IMR-90 (cell line): ENCODE measurements around the gene ROS1. TPM values are rescaled to one million over a fixed set of nuclear protein-coding genes. Genes with fewer than 3 reads are reported as not detected.

ENCODE experiments used
- ATAC-seq: fragments of 200-7000 bp; cut with Tn5 transposase; 2 replicates; pipeline ENCODE4 v1.9.1; 2020; ENCODE audit warnings: low read depth, mild to moderate bottlenecking, moderate library complexity
- BruUV-seq: library from RNA; stranded (reverse); fragments of 400-500 nt; replicated peaks from 2 replicates; lab custom pipeline; 2021; lab: Mats Ljungman, UMichigan
- CTCF ChIA-PET: fragments of 300-600 bp; formaldehyde crosslinking; extraction: SDS; loops from one replicate; lab custom pipeline; 2021; ENCODE audit warnings: antibody characterized with exemption; lab: Yijun Ruan, JAX
- POLR2A ChIA-PET: fragments of 300-600 bp; sonication (Branson Sonifier 250); formaldehyde crosslinking; loops from one replicate; lab custom pipeline; 2022; ENCODE audit warnings: antibody characterized with exemption; ENCODE audit not compliant: unreplicated experiment; lab: Charles Lee
- DNase-seq: peaks from one replicate; pipeline ENCODE4 v3.0.0; 2013
- H2AFZ ChIP-seq: replicated peaks from 2 replicates; pipeline ENCODE3; 2013; ENCODE audit warnings: low read length, mild to moderate bottlenecking; ENCODE audit not compliant: poor library complexity
- H2AK5ac ChIP-seq: 2 replicates; pipeline ENCODE4 v1.6.1; 2013; ENCODE audit warnings: low read depth, low read length, inconsistent platforms
- H2AK9ac ChIP-seq: replicated peaks from 2 replicates; pipeline ENCODE3; 2013; ENCODE audit warnings: mild to moderate bottlenecking, low read depth, low read length, moderate library complexity; ENCODE audit not compliant: poor library complexity
- H2BK120ac ChIP-seq: 2 replicates; pipeline ENCODE4 v1.6.1; 2013; ENCODE audit warnings: low read depth, low read length, inconsistent platforms
- H2BK15ac ChIP-seq: 3 replicates; pipeline ENCODE4 v1.6.1; 2013; ENCODE audit warnings: low read depth, low read length, inconsistent platforms
- H2BK20ac ChIP-seq: 2 replicates; pipeline ENCODE4 v1.6.1; 2013; ENCODE audit warnings: low read depth, mild to moderate bottlenecking, inconsistent platforms, low read length, moderate library complexity
- H2BK5ac ChIP-seq: 2 replicates; pipeline ENCODE4 v1.6.1; 2013; ENCODE audit warnings: mild to moderate bottlenecking, low read depth, low read length, inconsistent platforms; ENCODE audit not compliant: poor library complexity, severe bottlenecking
- H3K14ac ChIP-seq: replicated peaks from 2 replicates; pipeline ENCODE4 v1.6.1; 2013; ENCODE audit warnings: low read depth, low read length, inconsistent platforms
- H3K18ac ChIP-seq: 2 replicates; pipeline ENCODE4 v1.6.1; 2013; ENCODE audit warnings: low read depth, low read length, control low read depth
- H3K23ac ChIP-seq: 2 replicates; pipeline ENCODE4 v1.6.1; 2013; ENCODE audit warnings: low read depth, low read length, inconsistent platforms
- H3K27ac ChIP-seq: 2 replicates; pipeline ENCODE4 v1.5.1; 2013; ENCODE audit warnings: mild to moderate bottlenecking, control low read depth, low read length; ENCODE audit not compliant: insufficient read depth
- H3K27me3 ChIP-seq: 2 replicates; pipeline ENCODE4 v1.6.1; 2013; ENCODE audit warnings: low read length; ENCODE audit not compliant: control insufficient read depth, insufficient read depth
- H3K36me3 ChIP-seq: 2 replicates; pipeline ENCODE4 v1.6.1; 2013; ENCODE audit warnings: low read length, mixed read lengths; ENCODE audit not compliant: control insufficient read depth, insufficient read depth
- H3K4ac ChIP-seq: 2 replicates; pipeline ENCODE4 v1.6.1; 2013; ENCODE audit warnings: low read depth, low read length, inconsistent platforms
- H3K4me1 ChIP-seq: 2 replicates; pipeline ENCODE4 v1.6.1; 2013; ENCODE audit warnings: low read length, mixed read lengths; ENCODE audit not compliant: control insufficient read depth, insufficient read depth
- H3K4me2 ChIP-seq: 2 replicates; pipeline ENCODE4 v1.6.1; 2013; ENCODE audit warnings: low read depth, mild to moderate bottlenecking, control low read depth, low read length, moderate library complexity
- H3K4me3 ChIP-seq: 2 replicates; pipeline ENCODE4 v1.5.1; 2013; ENCODE audit warnings: low read depth, mild to moderate bottlenecking, control low read depth, low read length, moderate library complexity; ENCODE audit not compliant: insufficient read depth
- H3K56ac ChIP-seq: 2 replicates; pipeline ENCODE4 v1.6.1; 2013; ENCODE audit warnings: low read length, inconsistent platforms; ENCODE audit not compliant: insufficient read depth; ENCODE audit errors: extremely low read depth
- H3K79me1 ChIP-seq, 2 experiments: 2 replicates each; pipeline ENCODE4 v1.6.1; 2013; ENCODE audit warnings: low read length in 2 of 2, inconsistent platforms in 1 of 2, low read depth in 1 of 2
- H3K9ac ChIP-seq: 2 replicates; pipeline ENCODE4 v1.6.1; 2013; ENCODE audit warnings: low read depth, low read length, control low read depth
- H3K9me1 ChIP-seq: 2 replicates; pipeline ENCODE4 v1.6.1; 2013; ENCODE audit warnings: low read length, inconsistent platforms; ENCODE audit not compliant: insufficient read depth
- H3K9me3 ChIP-seq: 2 replicates; pipeline ENCODE4 v1.6.1; 2013; ENCODE audit warnings: low read length; ENCODE audit not compliant: control insufficient read depth, insufficient read depth
- H4K20me1 ChIP-seq: 2 replicates; pipeline ENCODE4 v1.6.1; 2013; ENCODE audit warnings: low read length, inconsistent platforms; ENCODE audit not compliant: insufficient read depth
- H4K5ac ChIP-seq: 2 replicates; pipeline ENCODE4 v1.6.1; 2013; ENCODE audit warnings: mild to moderate bottlenecking, low read depth, low read length, control low read depth
- H4K8ac ChIP-seq, 2 experiments: 2 replicates each; pipeline ENCODE4 v1.6.1; 2013; ENCODE audit warnings: low read depth in 2 of 2, low read length in 2 of 2, control low read depth in 1 of 2, inconsistent platforms in 1 of 2
- H4K91ac ChIP-seq: 2 replicates; pipeline ENCODE4 v1.6.1; 2013; ENCODE audit warnings: low read depth, low read length, inconsistent platforms; ENCODE audit not compliant: insufficient read depth
- CEBPB ChIP-seq: IDR thresholded peaks from 2 replicates; pipeline ENCODE4 v1.6.1; 2012; ENCODE audit warnings: low read depth, low read length, improper control_type of control experiment
- CTCF ChIP-seq: conservative IDR thresholded peaks from 2 replicates; pipeline ENCODE4 v1.5.1; 2012; ENCODE audit warnings: mild to moderate bottlenecking, low read depth, low read length, improper control_type of control experiment
- FOS ChIP-seq: fragments of 150-350 bp; IDR thresholded peaks from 2 replicates; pipeline ENCODE4 v1.6.1; 2016; ENCODE audit warnings: low read depth, low read length
- MAFK ChIP-seq: IDR thresholded peaks from 2 replicates; pipeline ENCODE4 v1.6.1; 2012; ENCODE audit warnings: low read depth, low read length, improper control_type of control experiment
- MAZ ChIP-seq: IDR thresholded peaks from 2 replicates; pipeline ENCODE4 v1.6.1; 2012; ENCODE audit warnings: low read depth, mild to moderate bottlenecking, low read length, improper control_type of control experiment, moderate library complexity, borderline replicate concordance
- MXI1 ChIP-seq: IDR thresholded peaks from 2 replicates; pipeline ENCODE4 v1.6.1; 2012; ENCODE audit warnings: low read depth, mild to moderate bottlenecking, low read length, moderate library complexity, borderline replicate concordance
- POLR2A ChIP-seq: IDR thresholded peaks from 2 replicates; pipeline ENCODE4 v1.6.1; 2012; ENCODE audit warnings: mild to moderate bottlenecking, low read depth, low read length
- RCOR1 ChIP-seq: IDR thresholded peaks from 2 replicates; pipeline ENCODE4 v1.6.1; 2012; ENCODE audit warnings: mild to moderate bottlenecking, low read length, improper control_type of control experiment; ENCODE audit not compliant: insufficient replicate concordance
- RFX5 ChIP-seq: IDR thresholded peaks from 2 replicates; pipeline ENCODE4 v1.8.0; 2012; ENCODE audit warnings: low read depth, mild to moderate bottlenecking, low read length, moderate library complexity
- SMC3 ChIP-seq: fragments of 150-350 bp; IDR thresholded peaks from 2 replicates; pipeline ENCODE4 v1.6.1; 2016; ENCODE audit warnings: low read depth, mild to moderate bottlenecking, antibody characterized with exemption, low read length, moderate library complexity
- USF2 ChIP-seq: fragments of 150-350 bp; IDR thresholded peaks from 2 replicates; pipeline ENCODE4 v1.6.1; 2017; ENCODE audit warnings: mild to moderate bottlenecking, antibody characterized with exemption, low read length, low read depth
- WGBS, 2 experiments: methylation state at CpG; one replicate each; pipeline versions ENCODE4 v1.1.5 to v1.1.7; 2013; ENCODE audit warnings: missing lambda C conversion rate in 2 of 2; ENCODE audit not compliant: insufficient read length in 1 of 2; ENCODE audit errors: extremely low coverage in 2 of 2; 5-methylcytosine and 5-hydroxymethylcytosine counted together
- dilution Hi-C: fragments of 300-500 bp; cut with HindIII; formaldehyde crosslinking; loops from one replicate; pipeline ENCODE4 v1.14.3; 2018; ENCODE audit warnings: low sequenced_read_pairs; ENCODE audit not compliant: unreplicated experiment
- in situ Hi-C: fragments of 300-500 bp; cut with MboI; formaldehyde crosslinking; loops from 3 replicates; pipeline ENCODE4 v1.14.3; 2019; ENCODE audit warnings: low sequenced_read_pairs, inconsistent platforms, mixed read lengths
- intact Hi-C: fragments of 100-400 bp; cut with micrococcal nuclease; formaldehyde crosslinking; loops from 2 replicates; pipeline ENCODE4 v1.10.0; 2022
- polyA plus RNA-seq, 3 experiments: library from polyadenylated mRNA; depleted of rRNA; stranded (reverse); fragments of >200 nt; gene quantifications; 2 replicates each; pipeline ENCODE4 v1.2.3, GENCODE V29; 2012; ENCODE audit warnings: low replicate concordance in 1 of 3
- total RNA-seq: library from RNA; depleted of rRNA; stranded (reverse); fragments of >200 nt; gene quantifications from 2 replicates; pipeline ENCODE4 v1.2.3, GENCODE V29; 2012
- TF ChIP-seq, protein P1 (sequence below): fragments of 150-350 bp; IDR thresholded peaks from 2 replicates; pipeline ENCODE4 v1.6.1; 2016; ENCODE audit warnings: low read depth, mild to moderate bottlenecking, low read length, moderate library complexity, borderline replicate concordance

ROS1 gene
- total and polyA plus RNA-seq, 2 of the 4 experiments (the other 2 are of a cell fraction), result under 0.01 to 0.03 TPM

DNA sequence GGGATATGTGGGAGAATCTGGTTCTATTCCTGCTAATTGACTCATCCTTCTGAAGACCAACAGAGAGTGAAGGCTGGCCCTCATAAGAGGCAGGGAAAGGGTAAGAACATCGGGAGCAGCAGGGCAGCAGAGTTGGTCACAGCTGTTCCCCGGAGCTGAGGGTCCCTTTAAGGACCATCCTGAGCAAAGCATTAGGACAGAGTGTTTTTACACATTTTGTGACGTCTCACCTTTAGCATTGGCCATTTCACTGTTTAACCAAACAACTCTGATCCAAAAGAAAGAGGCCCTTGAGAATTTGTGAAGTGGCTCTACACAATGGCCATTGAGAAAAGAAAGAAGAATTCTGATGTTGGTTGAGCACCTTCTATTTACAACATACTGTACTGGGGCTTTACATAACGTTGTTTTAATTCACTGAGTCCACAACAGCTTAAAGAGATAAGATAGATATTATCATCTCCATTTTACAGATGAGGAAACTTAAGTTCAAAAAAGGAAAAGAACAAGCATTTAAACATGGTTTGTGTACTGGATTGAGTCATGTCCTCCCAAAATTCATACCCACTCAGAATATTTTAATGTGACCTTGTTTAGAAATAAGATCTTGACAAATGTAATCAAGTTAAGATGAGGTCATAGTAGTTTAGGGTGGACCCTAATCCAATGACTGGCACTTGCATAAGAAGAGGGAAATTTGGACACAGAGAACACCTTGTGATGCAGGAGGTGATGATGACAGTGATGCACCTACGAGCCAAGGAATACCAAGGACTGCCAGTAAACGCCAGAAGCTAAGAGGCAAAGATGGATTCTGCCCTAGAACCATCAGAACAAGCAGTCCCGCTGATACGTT, 98.4 kb downstream of the ROS1 start:
- Histone ChIP-seq H3K27me3 (no peaks in the 10 kb centered on the region), H3K36me3 (no peaks in the 10 kb centered on the region), H3K27ac (no peak overlapping the region), H4K5ac (no peak overlapping the region), H2BK15ac (no peak overlapping the region), H3K79me1 (no peaks in the 10 kb centered on the region), H3K56ac (no peak overlapping the region), H3K4me1 (no peaks in the 10 kb centered on the region), H3K4me2 (no peak overlapping the region), H3K4me3 (no peak overlapping the region), H4K91ac (no peak overlapping the region), H3K9me1 (no peaks in the 10 kb centered on the region; the same call in 1 of the 2 replicates), H4K8ac (no peak overlapping the region), H3K4ac (no peak overlapping the region), H3K23ac (no peak overlapping the region), H3K9ac (no peak overlapping the region), H3K14ac (no peak overlapping the region), H2BK120ac (no peak overlapping the region), H2AFZ (no peak overlapping the region), H2AK9ac (no peak overlapping the region), H2AK5ac (no peak overlapping the region), H2BK20ac (no peak overlapping the region), H4K20me1 (no peaks in the 10 kb centered on the region), H2BK5ac (no peak overlapping the region), H3K18ac (no peak overlapping the region), H3K9me3 (no peaks in the 10 kb centered on the region)
- in situ Hi-C loops, result no loop called here
- dilution Hi-C loops, result no loop called here
- ChIA-PET POLR2A (no interaction called here), CTCF (no interaction called here)
- intact Hi-C loops, result no loop called here
- no CpG with 5 or more reads among the region's 8 CpGs for WGBS, 2 experiments
- TF ChIP-seq MXI1 (no peak), RCOR1 (no peak), CTCF (no peak), MAFK (no peak), USF2 (no peak), RFX5 (no peak), CEBPB (no peak), POLR2A (no peak), SMC3 (no peak), FOS (no peak), MAZ (no peak)
- TF ChIP-seq, protein P1, sequence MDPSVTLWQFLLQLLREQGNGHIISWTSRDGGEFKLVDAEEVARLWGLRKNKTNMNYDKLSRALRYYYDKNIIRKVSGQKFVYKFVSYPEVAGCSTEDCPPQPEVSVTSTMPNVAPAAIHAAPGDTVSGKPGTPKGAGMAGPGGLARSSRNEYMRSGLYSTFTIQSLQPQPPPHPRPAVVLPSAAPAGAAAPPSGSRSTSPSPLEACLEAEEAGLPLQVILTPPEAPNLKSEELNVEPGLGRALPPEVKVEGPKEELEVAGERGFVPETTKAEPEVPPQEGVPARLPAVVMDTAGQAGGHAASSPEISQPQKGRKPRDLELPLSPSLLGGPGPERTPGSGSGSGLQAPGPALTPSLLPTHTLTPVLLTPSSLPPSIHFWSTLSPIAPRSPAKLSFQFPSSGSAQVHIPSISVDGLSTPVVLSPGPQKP, result no peak
- ATAC-seq (no peak), DNase-seq (no peak)
- BruUV-seq, result no TSS peak
